GM12878 (cell line): ENCODE data around the gene HPSE2. TPM values are rescaled to one million over a fixed set of nuclear protein-coding genes. Genes with fewer than 3 reads are reported as not detected.

Source experiments
- BACH1 ChIP-seq: fragments of 450-650 bp; IDR thresholded peaks from 2 replicates; pipeline ENCODE4 v1.6.1; 2017; ENCODE audit warnings: mild to moderate bottlenecking, borderline replicate concordance
- FOS ChIP-seq: IDR thresholded peaks from 3 replicates; pipeline ENCODE4 v1.6.1; 2011; ENCODE audit warnings: borderline replicate concordance; ENCODE audit not compliant: insufficient read length; ENCODE audit errors: extremely low read depth
- MTA2 ChIP-seq: fragments of 450-650 bp; IDR thresholded peaks from 2 replicates; pipeline ENCODE4 v1.6.1; 2016; ENCODE audit warnings: low read depth, mild to moderate bottlenecking, moderate library complexity
- MTA3 ChIP-seq: IDR thresholded peaks from 2 replicates; pipeline ENCODE4 v1.6.1; 2012; ENCODE audit warnings: low read length, inconsistent platforms, borderline replicate concordance
- MYB ChIP-seq: fragments of 150-350 bp; IDR thresholded peaks from 2 replicates; pipeline ENCODE4 v1.6.1; 2014; ENCODE audit warnings: mild to moderate bottlenecking, low read depth, low read length, borderline replicate concordance
- NBN ChIP-seq: fragments of 450-650 bp; IDR thresholded peaks from 2 replicates; pipeline ENCODE4 v1.6.1; 2016
- NFYB ChIP-seq: IDR thresholded peaks from 2 replicates; pipeline ENCODE4 v1.6.1; 2011; ENCODE audit warnings: low read depth, mild to moderate bottlenecking, low read length, improper control_type of control experiment, moderate library complexity; ENCODE audit not compliant: insufficient read depth
- NR2F1 ChIP-seq: fragments of 450-650 bp; conservative IDR thresholded peaks from 2 replicates; pipeline ENCODE4 v1.6.1; 2017; ENCODE audit warnings: mild to moderate bottlenecking
- SIN3A ChIP-seq: IDR thresholded peaks from 2 replicates; pipeline ENCODE4 v1.6.1; 2012; ENCODE audit warnings: low read depth, low read length, improper control_type of control experiment
- SIX5 ChIP-seq: IDR thresholded peaks from 2 replicates; pipeline ENCODE4 v1.6.1; 2011; ENCODE audit warnings: mild to moderate bottlenecking, low read depth, low read length, moderate library complexity; ENCODE audit not compliant: severe bottlenecking
- SMAD5 ChIP-seq: IDR thresholded peaks from 2 replicates; pipeline ENCODE4 v1.6.1; 2016; ENCODE audit warnings: antibody characterized with exemption, low read depth
- SMC3 ChIP-seq: IDR thresholded peaks from 2 replicates; pipeline ENCODE4 v1.6.1; 2011; ENCODE audit warnings: low read length, improper control_type of control experiment, borderline replicate concordance
- STAT1 ChIP-seq: fragments of 450-650 bp; conservative IDR thresholded peaks from 2 replicates; pipeline ENCODE4 v1.6.1; 2014; ENCODE audit warnings: antibody characterized with exemption, mild to moderate bottlenecking
- YY1 ChIP-seq: IDR thresholded peaks from 2 replicates; pipeline ENCODE4 v1.6.1; 2011; ENCODE audit warnings: low read depth, mild to moderate bottlenecking, low read length
- ZNF384 ChIP-seq: IDR thresholded peaks from 2 replicates; pipeline ENCODE4 v1.6.1; 2012; ENCODE audit warnings: low read depth, mild to moderate bottlenecking, low read length, improper control_type of control experiment, borderline replicate concordance
- ZSCAN29 ChIP-seq: fragments of 450-650 bp; IDR thresholded peaks from 2 replicates; pipeline ENCODE4 v1.6.1; 2017; ENCODE audit warnings: mild to moderate bottlenecking, moderate library complexity
- polyA plus RNA-seq, 11 experiments: library from polyadenylated mRNA; depleted of rRNA in 4 of 11; unstranded in 6 of 11; stranded (reverse) in 5 of 11; fragments of >200 nt; fragmentation: Nextera tagmentation in 4 of 11; fragmentation: Illumina TruSeq in 1 of 11; extraction: Ambion mirVana in 4 of 11; extraction: Trizol in 1 of 11; gene quantifications; 1 replicate in 1 of 11; 2 replicates in 10 of 11; pipeline versions ENCODE4 v1.2.1 to v1.2.3, GENCODE V29; 2011 to 2016; ENCODE audit warnings: inconsistent platforms in 2 of 11, missing spikeins in 2 of 11, low read depth in 1 of 11
- total RNA-seq, 4 experiments: library from RNA; depleted of rRNA in 3 of 4; stranded (reverse); fragments of >200 nt in 3 of 4; fragmentation: Illumina TruSeq in 1 of 4; extraction: Trizol in 1 of 4; gene quantifications; 2 replicates each; pipeline versions ENCODE4 v1.2.1 to v1.2.3, GENCODE V29; 2013 to 2021
- TF ChIP-seq, protein P1 (sequence below): IDR thresholded peaks from 2 replicates; pipeline ENCODE4 v1.6.1; 2012; ENCODE audit warnings: low read depth, low read length, improper control_type of control experiment
- TF ChIP-seq, protein P2 (sequence below): fragments of 450-650 bp; IDR thresholded peaks from 2 replicates; pipeline ENCODE4 v1.6.1; 2017; ENCODE audit warnings: low read depth, mild to moderate bottlenecking, moderate library complexity
- TF ChIP-seq, protein P3 (sequence below): fragments of 150-350 bp; IDR thresholded peaks from 2 replicates; pipeline ENCODE4 v1.6.1; 2016; ENCODE audit warnings: low read depth, low read length
- TF ChIP-seq, protein P4 (sequence below): fragments of 450-650 bp; IDR thresholded peaks from 2 replicates; pipeline ENCODE4 v1.6.1; 2014; ENCODE audit warnings: mild to moderate bottlenecking
- TF ChIP-seq, protein P5 (sequence below): fragments of 150-350 bp; IDR thresholded peaks from 2 replicates; pipeline ENCODE4 v1.6.1; 2014; ENCODE audit warnings: mild to moderate bottlenecking, low read depth, low read length
- TF ChIP-seq, protein P6 (sequence below): IDR thresholded peaks from 2 replicates; pipeline ENCODE4 v1.6.1; 2012; ENCODE audit warnings: low read depth, low read length, improper control_type of control experiment

HPSE2 gene
- total and polyA plus RNA-seq, 10 of the 15 experiments (the other 5 are each of a cell fraction or from before 2014, with no cell fraction given): 0.06 TPM; not detected in 9

DNA sequence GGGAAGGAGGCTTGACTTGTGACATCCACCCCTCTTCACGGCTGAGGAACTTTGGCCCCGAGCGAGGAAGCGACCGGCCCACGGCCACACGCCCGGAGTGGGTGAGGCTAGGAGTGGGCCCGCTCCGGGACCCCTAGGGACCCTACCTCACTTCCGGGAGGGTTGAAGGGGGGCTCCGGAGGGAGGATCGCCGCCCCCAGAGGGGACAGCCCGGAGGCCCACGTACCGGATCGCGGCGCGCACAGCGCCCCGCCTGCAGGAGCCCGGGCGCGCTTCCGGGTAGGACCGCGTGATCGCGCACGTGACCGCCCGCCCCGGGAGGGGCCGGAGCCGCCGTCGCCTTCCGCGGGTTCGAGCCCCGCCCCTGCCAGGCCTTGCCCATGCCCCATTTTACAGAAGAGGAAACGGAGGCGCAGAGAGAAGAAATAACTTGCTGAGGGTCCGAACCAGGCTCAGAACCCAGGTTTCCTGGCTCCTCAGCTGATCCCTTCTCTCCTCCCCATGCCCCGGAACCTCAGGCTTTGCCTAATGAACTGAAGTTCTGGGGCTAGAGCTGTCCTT lies 788.9 kb downstream of the HPSE2 start, which contains the start of gene HPS1 (continued):
- 0 out of 2 replicates have a peak, but pooled peaks have one; percentile 20 for TF ChIP-seq STAT1
- TF ChIP-seq MTA2: no peak
- TF ChIP-seq NBN: no peak; the same call in 1 of the 2 replicates
- TF ChIP-seq NFYB: no peak
- peak; percentile 70 for TF ChIP-seq FOS
- no peak for TF ChIP-seq MTA3
- TF ChIP-seq, protein P1, sequence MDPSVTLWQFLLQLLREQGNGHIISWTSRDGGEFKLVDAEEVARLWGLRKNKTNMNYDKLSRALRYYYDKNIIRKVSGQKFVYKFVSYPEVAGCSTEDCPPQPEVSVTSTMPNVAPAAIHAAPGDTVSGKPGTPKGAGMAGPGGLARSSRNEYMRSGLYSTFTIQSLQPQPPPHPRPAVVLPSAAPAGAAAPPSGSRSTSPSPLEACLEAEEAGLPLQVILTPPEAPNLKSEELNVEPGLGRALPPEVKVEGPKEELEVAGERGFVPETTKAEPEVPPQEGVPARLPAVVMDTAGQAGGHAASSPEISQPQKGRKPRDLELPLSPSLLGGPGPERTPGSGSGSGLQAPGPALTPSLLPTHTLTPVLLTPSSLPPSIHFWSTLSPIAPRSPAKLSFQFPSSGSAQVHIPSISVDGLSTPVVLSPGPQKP: peak; percentile 67
- TF ChIP-seq BACH1: peak; percentile 58; the same call in 1 of the 2 replicates
- 0 out of 2 replicates have a peak, but pooled peaks have one; percentile 36 for TF ChIP-seq ZSCAN29
- 0 out of 2 replicates have a peak, but pooled peaks have one; percentile 27 for TF ChIP-seq SMAD5
- TF ChIP-seq, protein P2, sequence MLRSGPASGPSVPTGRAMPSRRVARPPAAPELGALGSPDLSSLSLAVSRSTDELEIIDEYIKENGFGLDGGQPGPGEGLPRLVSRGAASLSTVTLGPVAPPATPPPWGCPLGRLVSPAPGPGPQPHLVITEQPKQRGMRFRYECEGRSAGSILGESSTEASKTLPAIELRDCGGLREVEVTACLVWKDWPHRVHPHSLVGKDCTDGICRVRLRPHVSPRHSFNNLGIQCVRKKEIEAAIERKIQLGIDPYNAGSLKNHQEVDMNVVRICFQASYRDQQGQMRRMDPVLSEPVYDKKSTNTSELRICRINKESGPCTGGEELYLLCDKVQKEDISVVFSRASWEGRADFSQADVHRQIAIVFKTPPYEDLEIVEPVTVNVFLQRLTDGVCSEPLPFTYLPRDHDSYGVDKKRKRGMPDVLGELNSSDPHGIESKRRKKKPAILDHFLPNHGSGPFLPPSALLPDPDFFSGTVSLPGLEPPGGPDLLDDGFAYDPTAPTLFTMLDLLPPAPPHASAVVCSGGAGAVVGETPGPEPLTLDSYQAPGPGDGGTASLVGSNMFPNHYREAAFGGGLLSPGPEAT: 0 out of 2 replicates have a peak, but pooled peaks have one; percentile 20
- TF ChIP-seq NR2F1: peak; percentile 69; the same call in 1 of the 2 replicates
- TF ChIP-seq, protein P3, sequence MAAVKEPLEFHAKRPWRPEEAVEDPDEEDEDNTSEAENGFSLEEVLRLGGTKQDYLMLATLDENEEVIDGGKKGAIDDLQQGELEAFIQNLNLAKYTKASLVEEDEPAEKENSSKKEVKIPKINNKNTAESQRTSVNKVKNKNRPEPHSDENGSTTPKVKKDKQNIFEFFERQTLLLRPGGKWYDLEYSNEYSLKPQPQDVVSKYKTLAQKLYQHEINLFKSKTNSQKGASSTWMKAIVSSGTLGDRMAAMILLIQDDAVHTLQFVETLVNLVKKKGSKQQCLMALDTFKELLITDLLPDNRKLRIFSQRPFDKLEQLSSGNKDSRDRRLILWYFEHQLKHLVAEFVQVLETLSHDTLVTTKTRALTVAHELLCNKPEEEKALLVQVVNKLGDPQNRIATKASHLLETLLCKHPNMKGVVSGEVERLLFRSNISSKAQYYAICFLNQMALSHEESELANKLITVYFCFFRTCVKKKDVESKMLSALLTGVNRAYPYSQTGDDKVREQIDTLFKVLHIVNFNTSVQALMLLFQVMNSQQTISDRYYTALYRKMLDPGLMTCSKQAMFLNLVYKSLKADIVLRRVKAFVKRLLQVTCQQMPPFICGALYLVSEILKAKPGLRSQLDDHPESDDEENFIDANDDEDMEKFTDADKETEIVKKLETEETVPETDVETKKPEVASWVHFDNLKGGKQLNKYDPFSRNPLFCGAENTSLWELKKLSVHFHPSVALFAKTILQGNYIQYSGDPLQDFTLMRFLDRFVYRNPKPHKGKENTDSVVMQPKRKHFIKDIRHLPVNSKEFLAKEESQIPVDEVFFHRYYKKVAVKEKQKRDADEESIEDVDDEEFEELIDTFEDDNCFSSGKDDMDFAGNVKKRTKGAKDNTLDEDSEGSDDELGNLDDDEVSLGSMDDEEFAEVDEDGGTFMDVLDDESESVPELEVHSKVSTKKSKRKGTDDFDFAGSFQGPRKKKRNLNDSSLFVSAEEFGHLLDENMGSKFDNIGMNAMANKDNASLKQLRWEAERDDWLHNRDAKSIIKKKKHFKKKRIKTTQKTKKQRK: no peak
- TF ChIP-seq, protein P4, sequence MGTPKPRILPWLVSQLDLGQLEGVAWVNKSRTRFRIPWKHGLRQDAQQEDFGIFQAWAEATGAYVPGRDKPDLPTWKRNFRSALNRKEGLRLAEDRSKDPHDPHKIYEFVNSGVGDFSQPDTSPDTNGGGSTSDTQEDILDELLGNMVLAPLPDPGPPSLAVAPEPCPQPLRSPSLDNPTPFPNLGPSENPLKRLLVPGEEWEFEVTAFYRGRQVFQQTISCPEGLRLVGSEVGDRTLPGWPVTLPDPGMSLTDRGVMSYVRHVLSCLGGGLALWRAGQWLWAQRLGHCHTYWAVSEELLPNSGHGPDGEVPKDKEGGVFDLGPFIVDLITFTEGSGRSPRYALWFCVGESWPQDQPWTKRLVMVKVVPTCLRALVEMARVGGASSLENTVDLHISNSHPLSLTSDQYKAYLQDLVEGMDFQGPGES: 0 out of 2 replicates have a peak, but pooled peaks have one; percentile 28
- TF ChIP-seq SIX5: peak; percentile 16
- peak; percentile 86; the same call in 1 of the 2 replicates for TF ChIP-seq SIN3A
- TF ChIP-seq, protein P5, sequence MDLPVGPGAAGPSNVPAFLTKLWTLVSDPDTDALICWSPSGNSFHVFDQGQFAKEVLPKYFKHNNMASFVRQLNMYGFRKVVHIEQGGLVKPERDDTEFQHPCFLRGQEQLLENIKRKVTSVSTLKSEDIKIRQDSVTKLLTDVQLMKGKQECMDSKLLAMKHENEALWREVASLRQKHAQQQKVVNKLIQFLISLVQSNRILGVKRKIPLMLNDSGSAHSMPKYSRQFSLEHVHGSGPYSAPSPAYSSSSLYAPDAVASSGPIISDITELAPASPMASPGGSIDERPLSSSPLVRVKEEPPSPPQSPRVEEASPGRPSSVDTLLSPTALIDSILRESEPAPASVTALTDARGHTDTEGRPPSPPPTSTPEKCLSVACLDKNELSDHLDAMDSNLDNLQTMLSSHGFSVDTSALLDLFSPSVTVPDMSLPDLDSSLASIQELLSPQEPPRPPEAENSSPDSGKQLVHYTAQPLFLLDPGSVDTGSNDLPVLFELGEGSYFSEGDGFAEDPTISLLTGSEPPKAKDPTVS: no peak
- no peak for TF ChIP-seq SMC3
- TF ChIP-seq, protein P6, sequence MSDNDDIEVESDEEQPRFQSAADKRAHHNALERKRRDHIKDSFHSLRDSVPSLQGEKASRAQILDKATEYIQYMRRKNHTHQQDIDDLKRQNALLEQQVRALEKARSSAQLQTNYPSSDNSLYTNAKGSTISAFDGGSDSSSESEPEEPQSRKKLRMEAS: peak; percentile 94
- no peak; the same call in 1 of the 2 replicates for TF ChIP-seq MYB
- no peak; the same call in 1 of the 2 replicates for TF ChIP-seq YY1
- TF ChIP-seq ZNF384: no peak
